BLaER1 treated with 17β-estradiol and CSF1 and Interleukin-3, amounts not matched to agents 10 nM and 100 nM (cell line): Measurements from ENCODE around the gene LRRC8A.
A peak's percentile ranks its signal among the peaks of the same experiment; 100 is the strongest.

ENCODE experiments used
- H3K27ac ChIP-seq, 11 experiments: shearing (Covaris generic); formaldehyde crosslinking; 2 replicates each; pipeline ENCODE4 v1.8.1; 2022
- H3K27me3 ChIP-seq, 11 experiments: shearing (Covaris generic); formaldehyde crosslinking; 2 replicates each; pipeline ENCODE4 v1.8.1; 2022
- H3K36me3 ChIP-seq, 11 experiments: shearing (Covaris generic); formaldehyde crosslinking; 2 replicates each; pipeline ENCODE4 v1.8.1; 2022
- H3K4me1 ChIP-seq, 10 experiments: shearing (Covaris generic); formaldehyde crosslinking; 2 replicates each; pipeline ENCODE4 v1.8.1; 2022
- H3K4me2 ChIP-seq, 11 experiments: shearing (Covaris generic); formaldehyde crosslinking; 2 replicates each; pipeline ENCODE4 v1.8.1; 2022
- H3K4me3 ChIP-seq, 10 experiments: shearing (Covaris generic); formaldehyde crosslinking; 2 replicates each; pipeline ENCODE4 v1.8.1; 2022
- H3K9ac ChIP-seq, 11 experiments: shearing (Covaris generic); formaldehyde crosslinking; 2 replicates each; pipeline ENCODE4 v1.8.1; 2022
- H3K9me3 ChIP-seq, 11 experiments: shearing (Covaris generic); formaldehyde crosslinking; replicated peaks in 1 of 11; 2 replicates each; pipeline ENCODE4 v1.8.1; 2022
- H4K20me1 ChIP-seq, 11 experiments: shearing (Covaris generic); formaldehyde crosslinking; 2 replicates each; pipeline ENCODE4 v1.8.1; 2022
- Cebpa-rat ChIP-seq, 11 experiments: shearing (Covaris generic); IDR thresholded peaks; 2 replicates each; pipeline ENCODE4 v1.8.1; 2022

LRRC8A gene

GRCh38 chr9:128902351-128903078 is 20.6 kb downstream of the LRRC8A start:
- peak overlapping the region in 10 of 11 experiments; percentile 55 to 73 (median 62); a peak in 20 of 22 replicates for H3K9ac ChIP-seq
- peaks cover 0 to 63% (median 28%) of the 10 kb centered on the region in 11 experiments; a peak in 15 of 22 replicates for H4K20me1 ChIP-seq
- peak overlapping the region; percentile 67 to 90 (median 83) for H3K4me2 ChIP-seq
- TF ChIP-seq Cebpa-rat (IDR thresholded peaks at IDR 0.05), result no peak; a peak in 1 of 22 replicates
- H3K27me3 ChIP-seq, result no peaks in the 10 kb centered on the region
- no peaks in the 10 kb centered on the region for H3K9me3 ChIP-seq
- H3K4me1 ChIP-seq, result peaks cover 39 to 65% (median 62%) of the 10 kb centered on the region in 10 experiments
- peak overlapping the region in 9 of 11 experiments; percentile 42 to 85 (median 71); a peak in 18 of 22 replicates for H3K27ac ChIP-seq
- peaks cover 13 to 37% (median 25%) of the 10 kb centered on the region in 11 experiments for H3K36me3 ChIP-seq
- 0 out of 20 replicates have a peak overlapping the region, but pooled peaks of 1 of the 10 experiments have one; percentile 31 for H3K4me3 ChIP-seq

- Histone ChIP-seq H3K9ac (peak overlapping the region in 9 of 11 experiments; percentile 55 to 73 (median 59); a peak in 16 of 22 replicates), H4K20me1 (peaks cover 0 to 67% (median 29%) of the 10 kb centered on the region in 11 experiments; a peak in 14 of 22 replicates), H3K27me3 (no peaks in the 10 kb centered on the region), H3K27ac (peak overlapping the region in 9 of 11 experiments; percentile 42 to 85 (median 71); a peak in 18 of 22 replicates), H3K4me1 (peaks cover 37 to 59% (median 56%) of the 10 kb centered on the region in 10 experiments), H3K4me2 (peak overlapping the region in 9 of 11 experiments; percentile 72 to 90 (median 85); a peak in 18 of 22 replicates), H3K9me3 (no peaks in the 10 kb centered on the region), H3K4me3 (no peak overlapping the region), H3K36me3 (peaks cover 17 to 37% (median 28%) of the 10 kb centered on the region in 11 experiments)
- no peak for TF ChIP-seq Cebpa-rat (IDR thresholded peaks at IDR 0.05)
These were observed 21.1 kb downstream of the LRRC8A start for GRCh38 chr9:128903079-128903461.

GRCh38 chr9:128903871-128904620 is 22.1 kb downstream of the LRRC8A start:
- Histone ChIP-seq H3K9me3 (no peaks in the 10 kb centered on the region), H3K27me3 (no peaks in the 10 kb centered on the region), H3K4me2 (no peak overlapping the region), H3K9ac (peak overlapping the region in 4 of 11 experiments; percentile 16 to 38 (median 24); a peak in 5 of 22 replicates), H3K4me3 (no peak overlapping the region), H3K4me1 (peaks cover 27 to 50% (median 46%) of the 10 kb centered on the region in 10 experiments), H3K27ac (peak overlapping the region in 6 of 11 experiments; percentile 5 to 85 (median 23); a peak in 6 of 22 replicates), H3K36me3 (peaks cover 26 to 37% (median 29%) of the 10 kb centered on the region in 11 experiments), H4K20me1 (peaks cover 0 to 71% (median 30%) of the 10 kb centered on the region in 11 experiments; a peak in 17 of 22 replicates)
- TF ChIP-seq Cebpa-rat (IDR thresholded peaks at IDR 0.05), result no peak

- Histone ChIP-seq H3K9me3 (no peaks in the 10 kb centered on the region), H3K27ac (peak overlapping the region in 1 of 11 experiments; percentile 36; a peak in 3 of 22 replicates), H3K9ac (no peak overlapping the region), H3K27me3 (no peaks in the 10 kb centered on the region), H3K4me1 (peaks cover 21 to 46% (median 38%) of the 10 kb centered on the region in 10 experiments), H3K4me2 (no peak overlapping the region), H4K20me1 (peaks cover 9 to 74% (median 50%) of the 10 kb centered on the region in 11 experiments; a peak in 21 of 22 replicates), H3K36me3 (peaks cover 38 to 54% (median 46%) of the 10 kb centered on the region in 11 experiments), H3K4me3 (no peak overlapping the region)
- no peak for TF ChIP-seq Cebpa-rat (IDR thresholded peaks at IDR 0.05)
These were observed 24.0 kb downstream of the LRRC8A start for GRCh38 chr9:128905964-128906363.

- no peaks in the 10 kb centered on the region for H3K9me3 ChIP-seq
- no peak for TF ChIP-seq Cebpa-rat (IDR thresholded peaks at IDR 0.05)
- H3K27me3 ChIP-seq, result no peaks in the 10 kb centered on the region
- no peak overlapping the region for H3K27ac ChIP-seq
- no peak overlapping the region for H3K4me2 ChIP-seq
- no peak overlapping the region for H3K4me3 ChIP-seq
- H3K36me3 ChIP-seq, result peaks cover 38 to 62% (median 53%) of the 10 kb centered on the region in 11 experiments
- peaks cover 17 to 75% (median 54%) of the 10 kb centered on the region in 11 experiments; a peak in 21 of 22 replicates for H4K20me1 ChIP-seq
- no peak overlapping the region for H3K9ac ChIP-seq
- peaks cover 25 to 46% (median 38%) of the 10 kb centered on the region in 10 experiments for H3K4me1 ChIP-seq
These were observed 24.8 kb downstream of the LRRC8A start for GRCh38 chr9:128906741-128907140.

GRCh38 chr9:128908372-128908771 is 26.4 kb downstream of the LRRC8A start:
- Histone ChIP-seq H3K27ac (no peak overlapping the region), H3K4me2 (no peak overlapping the region), H4K20me1 (peaks cover 22 to 76% (median 54%) of the 10 kb centered on the region in 11 experiments; a peak in 21 of 22 replicates), H3K9me3 (no peaks in the 10 kb centered on the region), H3K9ac (no peak overlapping the region), H3K4me1 (peaks cover 19 to 47% (median 31%) of the 10 kb centered on the region in 10 experiments), H3K36me3 (peaks cover 38 to 76% (median 63%) of the 10 kb centered on the region in 11 experiments), H3K4me3 (no peak overlapping the region), H3K27me3 (no peaks in the 10 kb centered on the region)
- no peak for TF ChIP-seq Cebpa-rat (IDR thresholded peaks at IDR 0.05)

- Histone ChIP-seq H3K4me3 (no peak overlapping the region), H3K27me3 (no peaks in the 10 kb centered on the region), H3K4me2 (no peak overlapping the region), H3K27ac (peak overlapping the region in 4 of 11 experiments; percentile 13 to 40 (median 24); a peak in 3 of 22 replicates), H4K20me1 (peaks cover 27 to 89% (median 69%) of the 10 kb centered on the region in 11 experiments; a peak in 21 of 22 replicates), H3K4me1 (peaks cover 19 to 52% (median 33%) of the 10 kb centered on the region in 10 experiments), H3K36me3 (peaks cover 38 to 91% (median 77%) of the 10 kb centered on the region in 11 experiments), H3K9ac (peak overlapping the region in 2 of 11 experiments; percentile 6 to 31; a peak in 2 of 22 replicates), H3K9me3 (no peaks in the 10 kb centered on the region)
- TF ChIP-seq Cebpa-rat (IDR thresholded peaks at IDR 0.05), result no peak
These were observed 27.9 kb downstream of the LRRC8A start for GRCh38 chr9:128909859-128910258.

GRCh38 chr9:128910906-128911305 is 29.0 kb downstream of the LRRC8A start:
- peaks cover 27 to 92% (median 69%) of the 10 kb centered on the region in 11 experiments; a peak in 21 of 22 replicates for H4K20me1 ChIP-seq
- H3K4me1 ChIP-seq, result peaks cover 19 to 52% (median 31%) of the 10 kb centered on the region in 10 experiments
- H3K9me3 ChIP-seq, result no peaks in the 10 kb centered on the region
- peak overlapping the region in 3 of 11 experiments; percentile 40 to 58 (median 48); a peak in 4 of 22 replicates for H3K27ac ChIP-seq
- no peaks in the 10 kb centered on the region for H3K27me3 ChIP-seq
- peak overlapping the region; percentile 17 to 85 (median 72); a peak in 19 of 22 replicates for H3K4me2 ChIP-seq
- peak overlapping the region in 7 of 11 experiments; percentile 23 to 60 (median 38); a peak in 5 of 22 replicates for H3K9ac ChIP-seq
- TF ChIP-seq Cebpa-rat (IDR thresholded peaks at IDR 0.05), result no peak
- H3K36me3 ChIP-seq, result peaks cover 42 to 96% (median 85%) of the 10 kb centered on the region in 11 experiments
- H3K4me3 ChIP-seq, result peak overlapping the region in 1 of 10 experiments; percentile 15; a peak in 1 of 20 replicates
